HEK293 (cell line): Measurements from ENCODE around the gene SVIP.

Experiments used
- GLIS2 ChIP-seq: fragments of 450-650 bp; formaldehyde crosslinking; IDR thresholded peaks from 2 replicates; pipeline ENCODE4 v1.5.1; 2016; ENCODE audit warnings: missing biosample characterization, missing genetic modification characterization
- HOXA7 ChIP-seq: sonication (generic); formaldehyde crosslinking; IDR thresholded peaks from 2 replicates; pipeline ENCODE4 v1.8.1; 2022; ENCODE audit warnings: missing genetic modification reagents, borderline replicate concordance
- OVOL3 ChIP-seq: fragments of 450-650 bp; formaldehyde crosslinking; IDR thresholded peaks from 2 replicates; pipeline ENCODE4 v1.5.1; 2016; ENCODE audit warnings: missing biosample characterization, missing genetic modification characterization
- PRDM1 ChIP-seq: fragments of 450-650 bp; formaldehyde crosslinking; IDR thresholded peaks from 2 replicates; pipeline ENCODE4; 2016; ENCODE audit warnings: missing biosample characterization, missing genetic modification characterization
- SCRT1 ChIP-seq: fragments of 450-650 bp; formaldehyde crosslinking; IDR thresholded peaks from 2 replicates; pipeline ENCODE4 v1.5.1; 2016; ENCODE audit warnings: missing biosample characterization, missing genetic modification characterization, borderline replicate concordance
- SP2 ChIP-seq: fragments of 450-650 bp; formaldehyde crosslinking; IDR thresholded peaks from 2 replicates; pipeline ENCODE4 v1.5.1; 2016; ENCODE audit warnings: missing biosample characterization, missing genetic modification characterization
- ZBTB20 ChIP-seq: fragments of 450-650 bp; formaldehyde crosslinking; IDR thresholded peaks from 2 replicates; pipeline ENCODE4 v1.5.1; 2016; ENCODE audit warnings: missing biosample characterization, missing genetic modification characterization
- ZEB2 ChIP-seq: fragments of 450-650 bp; formaldehyde crosslinking; IDR thresholded peaks from 2 replicates; pipeline ENCODE4 v1.5.1; 2016; ENCODE audit warnings: missing biosample characterization, missing genetic modification characterization
- ZIC2 ChIP-seq: fragments of 450-650 bp; formaldehyde crosslinking; IDR thresholded peaks from 2 replicates; pipeline ENCODE4 v1.5.1; 2016; ENCODE audit warnings: missing biosample characterization, missing genetic modification characterization
- ZNF133 ChIP-seq: fragments of 450-650 bp; formaldehyde crosslinking; IDR thresholded peaks from 2 replicates; pipeline ENCODE4 v1.5.1; 2016; ENCODE audit warnings: missing biosample characterization, missing genetic modification characterization
- ZNF138 ChIP-seq: fragments of 450-650 bp; formaldehyde crosslinking; IDR thresholded peaks from 2 replicates; pipeline ENCODE4 v1.5.1; 2016; ENCODE audit warnings: missing biosample characterization, missing genetic modification characterization, borderline replicate concordance
- ZNF16 ChIP-seq: fragments of 450-650 bp; formaldehyde crosslinking; IDR thresholded peaks from 2 replicates; pipeline ENCODE4 v1.5.1; 2016; ENCODE audit warnings: low read depth, missing biosample characterization, missing genetic modification characterization
- ZNF169 ChIP-seq: fragments of 450-650 bp; formaldehyde crosslinking; IDR thresholded peaks from 2 replicates; pipeline ENCODE4 v1.5.1; 2016; ENCODE audit warnings: missing biosample characterization, missing genetic modification characterization
- ZNF24 ChIP-seq: fragments of 450-650 bp; formaldehyde crosslinking; IDR thresholded peaks from 2 replicates; pipeline ENCODE4 v1.5.1; 2016; ENCODE audit warnings: missing biosample characterization, missing genetic modification characterization
- ZNF248 ChIP-seq: fragments of 450-650 bp; formaldehyde crosslinking; IDR thresholded peaks from 2 replicates; pipeline ENCODE4 v1.5.1; 2017; ENCODE audit warnings: missing biosample characterization, missing genetic modification characterization
- ZNF37A ChIP-seq: fragments of 450-650 bp; IDR thresholded peaks from 2 replicates; pipeline ENCODE4 v1.5.1; 2018; ENCODE audit warnings: missing biosample characterization, missing genetic modification characterization
- ZNF391 ChIP-seq: fragments of 450-650 bp; formaldehyde crosslinking; IDR thresholded peaks from 2 replicates; pipeline ENCODE4 v1.5.1; 2016; ENCODE audit warnings: low read depth, missing biosample characterization, missing genetic modification characterization, borderline replicate concordance
- ZNF621 ChIP-seq: fragments of 450-650 bp; formaldehyde crosslinking; IDR thresholded peaks from 2 replicates; pipeline ENCODE4 v1.5.1; 2017; ENCODE audit warnings: missing biosample characterization, missing genetic modification characterization
- ZNF623 ChIP-seq: fragments of 450-650 bp; formaldehyde crosslinking; IDR thresholded peaks from 2 replicates; pipeline ENCODE4 v1.5.1; 2016; ENCODE audit warnings: missing biosample characterization, missing genetic modification characterization
- ZNF624 ChIP-seq: fragments of 450-650 bp; formaldehyde crosslinking; IDR thresholded peaks from 2 replicates; pipeline ENCODE4 v1.5.1; 2017; ENCODE audit warnings: missing biosample characterization, missing genetic modification characterization
- ZNF664 ChIP-seq: fragments of 450-650 bp; formaldehyde crosslinking; IDR thresholded peaks from 2 replicates; pipeline ENCODE4 v1.5.1; 2016; ENCODE audit warnings: missing biosample characterization, missing genetic modification characterization
- ZNF776 ChIP-seq: fragments of 450-650 bp; formaldehyde crosslinking; IDR thresholded peaks from 2 replicates; pipeline ENCODE4 v1.5.0; 2017; ENCODE audit warnings: missing biosample characterization, missing genetic modification characterization, borderline replicate concordance
- ZSCAN16 ChIP-seq: fragments of 450-650 bp; formaldehyde crosslinking; IDR thresholded peaks from 2 replicates; pipeline ENCODE4 v1.5.1; 2016; ENCODE audit warnings: missing biosample characterization, missing genetic modification characterization
- ZSCAN23 ChIP-seq: fragments of 450-650 bp; formaldehyde crosslinking; IDR thresholded peaks from 2 replicates; pipeline ENCODE4 v1.5.1; 2016; ENCODE audit warnings: missing biosample characterization, missing genetic modification characterization
- ZXDB ChIP-seq: fragments of 450-650 bp; formaldehyde crosslinking; IDR thresholded peaks from 2 replicates; pipeline ENCODE4 v1.5.1; 2016; ENCODE audit warnings: missing biosample characterization, missing genetic modification characterization
- TF ChIP-seq, protein P1 (sequence below): fragments of 450-650 bp; formaldehyde crosslinking; IDR thresholded peaks from 2 replicates; pipeline ENCODE4 v1.5.1; 2016; ENCODE audit warnings: missing biosample characterization, missing genetic modification characterization
- TF ChIP-seq, protein P2 (sequence below): IDR thresholded peaks from 2 replicates; pipeline ENCODE4 v1.6.1; 2011; ENCODE audit warnings: mild to moderate bottlenecking, low read depth, low read length, borderline replicate concordance
- TF ChIP-seq, protein P3 (sequence below): fragments of 450-650 bp; formaldehyde crosslinking; IDR thresholded peaks from 2 replicates; pipeline ENCODE4 v1.5.1; 2016; ENCODE audit warnings: missing biosample characterization, missing genetic modification characterization
- TF ChIP-seq, protein P4 (sequence below): fragments of 450-650 bp; formaldehyde crosslinking; IDR thresholded peaks from 2 replicates; pipeline ENCODE4 v1.5.1; 2016; ENCODE audit warnings: missing biosample characterization, missing genetic modification characterization, borderline replicate concordance

Gene SVIP

DNA sequence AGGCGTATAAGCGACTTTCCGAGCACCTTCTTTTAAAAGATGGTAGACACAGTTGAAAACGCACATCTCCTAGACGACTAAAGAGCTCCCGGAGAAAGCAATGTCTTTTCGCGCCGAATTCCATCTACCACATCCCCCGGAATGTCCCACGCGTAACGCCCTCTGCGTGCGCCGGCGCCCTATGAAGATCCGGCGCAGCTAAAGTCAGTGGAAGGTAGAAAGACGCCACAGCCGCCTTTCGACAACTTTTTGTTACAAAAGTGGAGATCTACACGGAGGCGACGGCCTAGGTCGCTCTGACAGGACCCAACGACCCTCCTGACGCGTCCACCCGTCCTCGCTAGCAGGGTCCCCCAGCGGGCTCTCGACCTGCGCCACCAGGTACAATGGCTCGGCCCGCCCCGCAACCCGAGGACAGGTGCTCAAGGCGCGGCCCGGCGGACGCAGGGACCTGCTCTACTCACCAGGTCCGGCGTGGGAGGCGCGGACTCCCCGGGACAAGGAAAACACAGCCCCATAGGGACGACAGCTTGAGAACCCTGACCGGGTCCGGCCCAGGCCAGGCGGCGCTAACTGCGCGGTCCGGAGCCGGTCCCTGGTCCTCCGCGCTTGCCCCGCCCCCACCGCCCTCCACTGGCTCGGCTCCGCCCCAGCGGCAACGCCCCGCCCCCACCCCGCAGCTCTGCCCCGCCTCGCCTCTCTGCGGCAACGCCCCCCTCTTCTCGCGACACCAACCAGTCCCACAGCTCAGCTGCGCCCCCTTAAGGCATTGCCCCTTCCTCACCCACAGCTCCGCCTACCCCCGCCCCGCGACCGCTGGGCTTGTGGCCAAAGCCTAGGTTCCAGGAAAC lies at the start of gene SVIP (continued):
- no peak for TF ChIP-seq ZNF169
- TF ChIP-seq ZSCAN16 (tag by site-specific recombination) = no peak
- peak; percentile 55 for TF ChIP-seq SP2 (tag by site-specific recombination)
- no peak for TF ChIP-seq ZNF391 (tag by site-specific recombination)
- TF ChIP-seq, protein P1, sequence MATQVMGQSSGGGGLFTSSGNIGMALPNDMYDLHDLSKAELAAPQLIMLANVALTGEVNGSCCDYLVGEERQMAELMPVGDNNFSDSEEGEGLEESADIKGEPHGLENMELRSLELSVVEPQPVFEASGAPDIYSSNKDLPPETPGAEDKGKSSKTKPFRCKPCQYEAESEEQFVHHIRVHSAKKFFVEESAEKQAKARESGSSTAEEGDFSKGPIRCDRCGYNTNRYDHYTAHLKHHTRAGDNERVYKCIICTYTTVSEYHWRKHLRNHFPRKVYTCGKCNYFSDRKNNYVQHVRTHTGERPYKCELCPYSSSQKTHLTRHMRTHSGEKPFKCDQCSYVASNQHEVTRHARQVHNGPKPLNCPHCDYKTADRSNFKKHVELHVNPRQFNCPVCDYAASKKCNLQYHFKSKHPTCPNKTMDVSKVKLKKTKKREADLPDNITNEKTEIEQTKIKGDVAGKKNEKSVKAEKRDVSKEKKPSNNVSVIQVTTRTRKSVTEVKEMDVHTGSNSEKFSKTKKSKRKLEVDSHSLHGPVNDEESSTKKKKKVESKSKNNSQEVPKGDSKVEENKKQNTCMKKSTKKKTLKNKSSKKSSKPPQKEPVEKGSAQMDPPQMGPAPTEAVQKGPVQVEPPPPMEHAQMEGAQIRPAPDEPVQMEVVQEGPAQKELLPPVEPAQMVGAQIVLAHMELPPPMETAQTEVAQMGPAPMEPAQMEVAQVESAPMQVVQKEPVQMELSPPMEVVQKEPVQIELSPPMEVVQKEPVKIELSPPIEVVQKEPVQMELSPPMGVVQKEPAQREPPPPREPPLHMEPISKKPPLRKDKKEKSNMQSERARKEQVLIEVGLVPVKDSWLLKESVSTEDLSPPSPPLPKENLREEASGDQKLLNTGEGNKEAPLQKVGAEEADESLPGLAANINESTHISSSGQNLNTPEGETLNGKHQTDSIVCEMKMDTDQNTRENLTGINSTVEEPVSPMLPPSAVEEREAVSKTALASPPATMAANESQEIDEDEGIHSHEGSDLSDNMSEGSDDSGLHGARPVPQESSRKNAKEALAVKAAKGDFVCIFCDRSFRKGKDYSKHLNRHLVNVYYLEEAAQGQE (tag by site-specific recombination) = no peak
- no peak for TF ChIP-seq ZNF133 (tag by site-specific recombination)
- 0 out of 2 replicates have a peak, but pooled peaks have one; percentile 28 for TF ChIP-seq ZXDB (tag by site-specific recombination)
- TF ChIP-seq ZNF16 (tag by site-specific recombination) = no peak
- TF ChIP-seq SCRT1 = no peak
- TF ChIP-seq ZBTB20 (tag by site-specific recombination) = peak; percentile 60; the same call in 1 of the 2 replicates
- TF ChIP-seq OVOL3 = no peak
- no peak for TF ChIP-seq ZNF624 (tag by site-specific recombination)
- no peak for TF ChIP-seq ZSCAN23 (tag by site-specific recombination)
- TF ChIP-seq ZNF24 (tag by site-specific recombination) = no peak
- TF ChIP-seq ZIC2 (tag by site-specific recombination) = peak; percentile 58
- TF ChIP-seq ZNF138 (tag by site-specific recombination) = no peak
- TF ChIP-seq, protein P2, sequence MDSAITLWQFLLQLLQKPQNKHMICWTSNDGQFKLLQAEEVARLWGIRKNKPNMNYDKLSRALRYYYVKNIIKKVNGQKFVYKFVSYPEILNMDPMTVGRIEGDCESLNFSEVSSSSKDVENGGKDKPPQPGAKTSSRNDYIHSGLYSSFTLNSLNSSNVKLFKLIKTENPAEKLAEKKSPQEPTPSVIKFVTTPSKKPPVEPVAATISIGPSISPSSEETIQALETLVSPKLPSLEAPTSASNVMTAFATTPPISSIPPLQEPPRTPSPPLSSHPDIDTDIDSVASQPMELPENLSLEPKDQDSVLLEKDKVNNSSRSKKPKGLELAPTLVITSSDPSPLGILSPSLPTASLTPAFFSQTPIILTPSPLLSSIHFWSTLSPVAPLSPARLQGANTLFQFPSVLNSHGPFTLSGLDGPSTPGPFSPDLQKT = no peak
- no peak for TF ChIP-seq ZNF623
- no peak; the same call in 1 of the 2 replicates for TF ChIP-seq ZEB2 (tag by site-specific recombination)
- TF ChIP-seq, protein P3, sequence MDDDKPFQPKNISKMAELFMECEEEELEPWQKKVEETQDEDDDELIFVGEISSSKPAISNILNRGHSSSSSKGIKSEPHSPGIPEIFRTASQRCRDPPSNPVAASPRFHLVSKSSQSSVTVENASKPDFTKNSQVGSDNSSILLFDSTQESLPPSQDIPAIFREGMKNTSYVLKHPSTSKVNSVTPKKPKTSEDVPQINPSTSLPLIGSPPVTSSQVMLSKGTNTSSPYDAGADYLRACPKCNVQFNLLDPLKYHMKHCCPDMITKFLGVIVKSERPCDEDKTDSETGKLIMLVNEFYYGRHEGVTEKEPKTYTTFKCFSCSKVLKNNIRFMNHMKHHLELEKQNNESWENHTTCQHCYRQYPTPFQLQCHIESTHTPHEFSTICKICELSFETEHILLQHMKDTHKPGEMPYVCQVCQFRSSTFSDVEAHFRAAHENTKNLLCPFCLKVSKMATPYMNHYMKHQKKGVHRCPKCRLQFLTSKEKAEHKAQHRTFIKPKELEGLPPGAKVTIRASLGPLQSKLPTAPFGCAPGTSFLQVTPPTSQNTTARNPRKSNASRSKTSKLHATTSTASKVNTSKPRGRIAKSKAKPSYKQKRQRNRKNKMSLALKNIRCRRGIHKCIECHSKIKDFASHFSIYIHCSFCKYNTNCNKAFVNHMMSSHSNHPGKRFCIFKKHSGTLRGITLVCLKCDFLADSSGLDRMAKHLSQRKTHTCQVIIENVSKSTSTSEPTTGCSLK (tag by site-specific recombination) = no peak
- TF ChIP-seq GLIS2 = peak; percentile 77
- no peak for TF ChIP-seq ZNF776 (tag by site-specific recombination)
- no peak for TF ChIP-seq ZNF37A (tag by site-specific recombination)
- TF ChIP-seq HOXA7 (CRISPR knock-in tag) = no peak
- TF ChIP-seq, protein P4, sequence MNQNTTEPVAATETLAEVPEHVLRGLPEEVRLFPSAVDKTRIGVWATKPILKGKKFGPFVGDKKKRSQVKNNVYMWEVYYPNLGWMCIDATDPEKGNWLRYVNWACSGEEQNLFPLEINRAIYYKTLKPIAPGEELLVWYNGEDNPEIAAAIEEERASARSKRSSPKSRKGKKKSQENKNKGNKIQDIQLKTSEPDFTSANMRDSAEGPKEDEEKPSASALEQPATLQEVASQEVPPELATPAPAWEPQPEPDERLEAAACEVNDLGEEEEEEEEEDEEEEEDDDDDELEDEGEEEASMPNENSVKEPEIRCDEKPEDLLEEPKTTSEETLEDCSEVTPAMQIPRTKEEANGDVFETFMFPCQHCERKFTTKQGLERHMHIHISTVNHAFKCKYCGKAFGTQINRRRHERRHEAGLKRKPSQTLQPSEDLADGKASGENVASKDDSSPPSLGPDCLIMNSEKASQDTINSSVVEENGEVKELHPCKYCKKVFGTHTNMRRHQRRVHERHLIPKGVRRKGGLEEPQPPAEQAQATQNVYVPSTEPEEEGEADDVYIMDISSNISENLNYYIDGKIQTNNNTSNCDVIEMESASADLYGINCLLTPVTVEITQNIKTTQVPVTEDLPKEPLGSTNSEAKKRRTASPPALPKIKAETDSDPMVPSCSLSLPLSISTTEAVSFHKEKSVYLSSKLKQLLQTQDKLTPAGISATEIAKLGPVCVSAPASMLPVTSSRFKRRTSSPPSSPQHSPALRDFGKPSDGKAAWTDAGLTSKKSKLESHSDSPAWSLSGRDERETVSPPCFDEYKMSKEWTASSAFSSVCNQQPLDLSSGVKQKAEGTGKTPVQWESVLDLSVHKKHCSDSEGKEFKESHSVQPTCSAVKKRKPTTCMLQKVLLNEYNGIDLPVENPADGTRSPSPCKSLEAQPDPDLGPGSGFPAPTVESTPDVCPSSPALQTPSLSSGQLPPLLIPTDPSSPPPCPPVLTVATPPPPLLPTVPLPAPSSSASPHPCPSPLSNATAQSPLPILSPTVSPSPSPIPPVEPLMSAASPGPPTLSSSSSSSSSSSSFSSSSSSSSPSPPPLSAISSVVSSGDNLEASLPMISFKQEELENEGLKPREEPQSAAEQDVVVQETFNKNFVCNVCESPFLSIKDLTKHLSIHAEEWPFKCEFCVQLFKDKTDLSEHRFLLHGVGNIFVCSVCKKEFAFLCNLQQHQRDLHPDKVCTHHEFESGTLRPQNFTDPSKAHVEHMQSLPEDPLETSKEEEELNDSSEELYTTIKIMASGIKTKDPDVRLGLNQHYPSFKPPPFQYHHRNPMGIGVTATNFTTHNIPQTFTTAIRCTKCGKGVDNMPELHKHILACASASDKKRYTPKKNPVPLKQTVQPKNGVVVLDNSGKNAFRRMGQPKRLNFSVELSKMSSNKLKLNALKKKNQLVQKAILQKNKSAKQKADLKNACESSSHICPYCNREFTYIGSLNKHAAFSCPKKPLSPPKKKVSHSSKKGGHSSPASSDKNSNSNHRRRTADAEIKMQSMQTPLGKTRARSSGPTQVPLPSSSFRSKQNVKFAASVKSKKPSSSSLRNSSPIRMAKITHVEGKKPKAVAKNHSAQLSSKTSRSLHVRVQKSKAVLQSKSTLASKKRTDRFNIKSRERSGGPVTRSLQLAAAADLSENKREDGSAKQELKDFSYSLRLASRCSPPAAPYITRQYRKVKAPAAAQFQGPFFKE (tag by site-specific recombination) = no peak
- no peak for TF ChIP-seq ZNF248 (tag by site-specific recombination)
- no peak for TF ChIP-seq PRDM1 (tag by site-specific recombination)
- TF ChIP-seq ZNF621 (tag by site-specific recombination) = no peak
- TF ChIP-seq ZNF664 (tag by site-specific recombination) = no peak
